COR-L47 (cell line): ENCODE data around the gene MAP1B.
"Not testable (repeated sequence)": the region's sequence is repeated elsewhere in the genome, so short reads cannot be mapped to it uniquely, and the experiment has no call there.

Source experiments
- DNase-seq: peaks from one replicate; lab custom pipeline; 2025; lab: John Stamatoyannopoulos, UW

MAP1B gene

GRCh38 chr5:72107131-72107900 lies at the start of gene MAP1B:
Gene MAP1B (plus strand): TSS chr5:72107475. CDS start chr5:72107532, 57 bp downstream.
- DNase-seq = peak; percentile 92

- DNase-seq = no peak
These were observed 49.5 kb upstream of the MAP1B start for GRCh38 chr5:72057816-72058215.

GRCh38 chr5:72063219-72063819 lies 44.0 kb upstream of the MAP1B start:
- no peak for DNase-seq

GRCh38 chr5:72064801-72065570 lies 42.3 kb upstream of the MAP1B start:
- DNase-seq = no peak

GRCh38 chr5:72065751-72066255 lies 41.5 kb upstream of the MAP1B start:
- peak; percentile 97 for DNase-seq

- DNase-seq = no peak
These were observed 40.6 kb upstream of the MAP1B start for GRCh38 chr5:72066705-72067107.

- DNase-seq = no peak
These were observed 39.4 kb upstream of the MAP1B start for GRCh38 chr5:72067682-72068470.

- no peak for DNase-seq
These were observed 36.7 kb upstream of the MAP1B start for GRCh38 chr5:72070529-72070928.

GRCh38 chr5:72071906-72072305 lies 35.4 kb upstream of the MAP1B start:
- no peak for DNase-seq

GRCh38 chr5:72074251-72074650 lies 33.0 kb upstream of the MAP1B start:
- no peak for DNase-seq

GRCh38 chr5:72075461-72075860 lies 31.8 kb upstream of the MAP1B start:
- DNase-seq = no peak

- DNase-seq = peak; percentile 66
These were observed 30.5 kb upstream of the MAP1B start for GRCh38 chr5:72076621-72077300.

GRCh38 chr5:72077390-72077789 lies 29.9 kb upstream of the MAP1B start:
- DNase-seq = no peak

- DNase-seq = no peak
These were observed 28.0 kb upstream of the MAP1B start for GRCh38 chr5:72079288-72079687.

GRCh38 chr5:72082048-72082447 lies 25.2 kb upstream of the MAP1B start:
- DNase-seq = no peak

- no peak for DNase-seq
These were observed 22.4 kb upstream of the MAP1B start for GRCh38 chr5:72084876-72085275.

- no peak for DNase-seq
These were observed 22.0 kb upstream of the MAP1B start for GRCh38 chr5:72085319-72085718.

- not testable (repeated sequence) for DNase-seq
These were observed 17.6 kb upstream of the MAP1B start for GRCh38 chr5:72089713-72090112.

- DNase-seq = no peak
These were observed 15.2 kb upstream of the MAP1B start for GRCh38 chr5:72092074-72092473.

GRCh38 chr5:72093217-72093616 lies 14.1 kb upstream of the MAP1B start:
- DNase-seq = no peak

GRCh38 chr5:72093824-72094223 lies 13.5 kb upstream of the MAP1B start:
- DNase-seq = no peak
